ENCODE results near the gene DDX24. TPM values are rescaled to one million over a fixed set of nuclear protein-coding genes. Genes with fewer than 3 reads are reported as not detected.

DDX24 gene
- total and polyA plus RNA-seq, 2 of the 8 experiments (the other 6 are each of a cell fraction or from before 2014, with no cell fraction given): 89.0 to 201 TPM

- H2BK20ac ChIP-seq (ENCODE audit: low read length): no peak overlapping the region
- no peak overlapping the region for H3K23ac ChIP-seq (ENCODE audit: insufficient read length)
- no peak overlapping the region for H2BK120ac ChIP-seq (replicated peaks; ENCODE audit: low read depth, low read length)
- H3K36me3 ChIP-seq (ENCODE audit: control insufficient read depth in 2 of 4, insufficient read depth in 4 of 4, low read length in 3 of 4): peaks cover 0 to 4% (median 0%) of the 10 kb centered on the region in 4 experiments; a peak in 2 of 8 replicates
- no peak overlapping the region for H4K8ac ChIP-seq (ENCODE audit: extremely low read depth, insufficient read depth, low read length)
- ChIA-PET POLR2A (ENCODE audit: partially characterized antibody) (interaction anchor here (0.8 to 1.8 kb wide), 3 partner anchors 12 to 42 kb away, joined by 3 to 6 read pairs (median 3); no protein-coding TSS in a partner anchor), CTCF (ENCODE audit: partially characterized antibody) (interaction anchor here (0.5 to 7.2 kb wide), 49 partner anchors 9 to 352 kb away, joined by 3 to 105 read pairs (median 4); partner anchors contain the start of genes CCDC197, IFI27L2, OTUB2 and SERPINA1)
- H3K27me3 ChIP-seq (replicated peaks in 1 of 4; ENCODE audit: control insufficient read depth in 3 of 4, extremely low read depth in 1 of 4, insufficient read depth in 3 of 4, low read length in 3 of 4): no peaks in the 10 kb centered on the region
- H2AK5ac ChIP-seq (ENCODE audit: low read depth, low read length): no peak overlapping the region
- H3K4me3 ChIP-seq (ENCODE audit: extremely low read depth in 1 of 4, insufficient read depth in 2 of 4, low read depth in 3 of 4, low read length in 4 of 4): no peak overlapping the region
- no peak overlapping the region for H2BK15ac ChIP-seq (ENCODE audit: low read length)
- no peaks in the 10 kb centered on the region for H3K23me2 ChIP-seq (ENCODE audit: low read depth, low read length)
- H3K56ac ChIP-seq (replicated peaks; ENCODE audit: insufficient read length, low read depth, low read length): no peak overlapping the region
- peaks cover 2 to 7% of the 10 kb centered on the region in 2 experiments for H4K20me1 ChIP-seq (replicated peaks in 1 of 2; ENCODE audit: control insufficient read depth in 1 of 2, insufficient read depth in 2 of 2, low read length in 2 of 2)
- no peak overlapping the region for H2BK5ac ChIP-seq (ENCODE audit: low read depth, low read length)
- H3K79me2 ChIP-seq (ENCODE audit: control insufficient read depth in 1 of 2, insufficient read depth in 2 of 2, low read length in 2 of 2): no peaks in the 10 kb centered on the region
- H3K79me1 ChIP-seq (ENCODE audit: low read depth, low read length): no peaks in the 10 kb centered on the region
- no peak overlapping the region; a peak in 1 of 4 replicates for H3K4me2 ChIP-seq (ENCODE audit: insufficient read depth in 1 of 2, low read depth in 2 of 2, low read length in 2 of 2)
- H3K9ac ChIP-seq (replicated peaks in 1 of 4; ENCODE audit: extremely low read depth in 1 of 4, low read depth in 3 of 4, low read length in 3 of 4): no peak overlapping the region
- no peak overlapping the region for H4K5ac ChIP-seq (ENCODE audit: insufficient read length, low read depth, low read length)
- H3K18ac ChIP-seq (ENCODE audit: extremely low read depth, low read length): no peak overlapping the region
- H3K4me1 ChIP-seq (replicated peaks in 1 of 4; ENCODE audit: control insufficient read depth in 3 of 4, insufficient read depth in 4 of 4, low read length in 3 of 4): peaks cover 0 to 9% (median 0%) of the 10 kb centered on the region in 4 experiments; a peak in 2 of 7 replicates
- no peak overlapping the region for H2AFZ ChIP-seq (ENCODE audit: low read length)
- no peak overlapping the region for H2BK12ac ChIP-seq (ENCODE audit: low read depth, low read length)
- H3K14ac ChIP-seq (ENCODE audit: insufficient read length): no peak overlapping the region
- 45 to 100% methylated on average over 1 to 12 of the region's 12 CpGs for WGBS, 2 experiments (ENCODE audit: extremely low coverage in 1 of 2, insufficient coverage in 1 of 2, insufficient read length in 1 of 2, insufficient replicate concordance in 2 of 2, low coverage in 1 of 2, low lambda C conversion rate in 2 of 2, missing lambda C conversion rate in 1 of 2)
- FAIRE-seq (peak; percentile 97), DNase-seq (ENCODE audit: low read depth in 1 of 2, low spot score in 2 of 2) (peak; percentile 60 to 91)
- TF ChIP-seq KDM5A (IDR thresholded peaks at IDR 0.05; ENCODE audit: low read length): no peak
- TF ChIP-seq, protein P1, sequence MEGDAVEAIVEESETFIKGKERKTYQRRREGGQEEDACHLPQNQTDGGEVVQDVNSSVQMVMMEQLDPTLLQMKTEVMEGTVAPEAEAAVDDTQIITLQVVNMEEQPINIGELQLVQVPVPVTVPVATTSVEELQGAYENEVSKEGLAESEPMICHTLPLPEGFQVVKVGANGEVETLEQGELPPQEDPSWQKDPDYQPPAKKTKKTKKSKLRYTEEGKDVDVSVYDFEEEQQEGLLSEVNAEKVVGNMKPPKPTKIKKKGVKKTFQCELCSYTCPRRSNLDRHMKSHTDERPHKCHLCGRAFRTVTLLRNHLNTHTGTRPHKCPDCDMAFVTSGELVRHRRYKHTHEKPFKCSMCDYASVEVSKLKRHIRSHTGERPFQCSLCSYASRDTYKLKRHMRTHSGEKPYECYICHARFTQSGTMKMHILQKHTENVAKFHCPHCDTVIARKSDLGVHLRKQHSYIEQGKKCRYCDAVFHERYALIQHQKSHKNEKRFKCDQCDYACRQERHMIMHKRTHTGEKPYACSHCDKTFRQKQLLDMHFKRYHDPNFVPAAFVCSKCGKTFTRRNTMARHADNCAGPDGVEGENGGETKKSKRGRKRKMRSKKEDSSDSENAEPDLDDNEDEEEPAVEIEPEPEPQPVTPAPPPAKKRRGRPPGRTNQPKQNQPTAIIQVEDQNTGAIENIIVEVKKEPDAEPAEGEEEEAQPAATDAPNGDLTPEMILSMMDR (IDR thresholded peaks at IDR 0.05; ENCODE audit: control extremely low read depth in 1 of 3, insufficient read depth in 1 of 3, low read depth in 1 of 3, low read length in 3 of 3): peak; percentile 81 to 97 (median 97)
- peak; percentile 64 to 72 for TF ChIP-seq RAD21 (IDR thresholded peaks at IDR 0.05 in 1 of 2, conservative IDR thresholded peaks at IDR 0.05 in 1 of 2; ENCODE audit: low read depth in 2 of 2, low read length in 2 of 2)
- no peak for TF ChIP-seq GABPA (IDR thresholded peaks at IDR 0.05; ENCODE audit: borderline replicate concordance, insufficient read depth, low read length)
- no peak overlapping the region for H3K27ac ChIP-seq (ENCODE audit: low read depth, low read length)
- H4K91ac ChIP-seq (replicated peaks; ENCODE audit: insufficient read length, low read length): no peak overlapping the region
- H3K4ac ChIP-seq (replicated peaks; ENCODE audit: insufficient read length, low read depth, low read length): no peak overlapping the region
- H3K9me3 ChIP-seq (ENCODE audit: insufficient read depth in 2 of 2, low read depth in 1 of 2, low read length in 1 of 2): no peaks in the 10 kb centered on the region
Measured at GRCh38 chr14:94036313-94037167, 44.5 kb downstream of the DDX24 start.
